Tibial artery (tissue), 4 donors: ENCODE results near the gene ADM5.
A peak's percentile ranks its signal among the peaks of the same experiment; 100 is the strongest.

Source experiments
- DNase-seq, 2 donors: peaks; one replicate each; pipeline ENCODE4 v3.0.0-alpha.2; 2019
- H3K27ac ChIP-seq, 2 donors: fragments of 200-600 bp; sonication (generic) in 1 of 2; 1 replicate in 1 of 2; 2 replicates in 1 of 2; pipeline ENCODE4 v1.5.1; 2018 to 2019; ENCODE audit warnings: mild to moderate bottlenecking in 1 of 2
- H3K27me3 ChIP-seq, 2 donors: fragments of 200-600 bp; sonication (generic) in 1 of 2; one replicate each; pipeline versions ENCODE4 v1.5.1 to v1.6.0; 2016 to 2019
- H3K36me3 ChIP-seq, 3 donors: fragments of 200-600 bp; sonication (generic) in 2 of 3; one replicate each; pipeline ENCODE4 v1.5.1; 2016 to 2019; ENCODE audit warnings: mild to moderate bottlenecking in 2 of 3
- H3K4me1 ChIP-seq, 4 donors: fragments of 200-600 bp; sonication (generic) in 2 of 4; 1 replicate in 3 of 4; 2 replicates in 1 of 4; pipeline ENCODE4 v1.5.1; 2016 to 2019
- H3K4me3 ChIP-seq, 2 donors: fragments of 200-600 bp; sonication (generic) in 1 of 2; 1 replicate in 1 of 2; 2 replicates in 1 of 2; pipeline ENCODE4 v1.5.1; 2018 to 2019; ENCODE audit warnings: mild to moderate bottlenecking in 2 of 2
- H3K9me3 ChIP-seq, 3 donors: fragments of 200-600 bp; sonication (generic) in 1 of 3; one replicate each; pipeline ENCODE4 v1.5.1; 2016 to 2019
- intact Hi-C: fragments of 100-400 bp; cut with DNase I; formaldehyde crosslinking; loops from one replicate; pipeline ENCODE4 v1.15.0; 2023; ENCODE audit warnings: low total_unique reads
- TF ChIP-seq, protein P1 (sequence below), 2 experiments: fragments of 200-600 bp in 1 of 2; fragments of 450-650 bp in 1 of 2; IDR thresholded peaks; one replicate each; pipeline ENCODE4 v1.5.1; 2017 to 2019; ENCODE audit warnings: antibody characterized with exemption in 2 of 2, mild to moderate bottlenecking in 1 of 2, moderate library complexity in 1 of 2

Gene ADM5

DNA sequence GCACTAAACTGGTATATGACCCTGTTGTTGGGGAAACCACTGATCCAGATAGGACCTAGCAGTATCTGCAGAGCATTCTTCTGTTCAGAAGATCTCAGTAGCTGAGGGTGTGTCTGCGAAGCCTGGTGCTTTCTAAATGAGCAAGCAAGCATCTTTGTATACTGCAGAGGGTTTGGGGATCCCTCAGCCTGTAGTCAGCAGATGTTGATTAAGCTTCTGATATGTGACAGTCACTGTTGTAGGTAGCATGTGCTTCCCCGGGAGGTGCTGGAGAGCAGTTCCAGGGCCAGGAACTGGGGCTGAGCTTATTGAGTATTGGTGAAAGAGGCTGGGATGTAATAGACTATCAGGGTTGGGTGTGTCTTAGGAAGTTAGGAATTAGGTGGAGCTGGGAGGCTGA, 45.9 kb upstream of the ADM5 start:
- H3K36me3 ChIP-seq = peaks cover 16 to 38% (median 22%) of the 10 kb centered on the region in 3 donors
- H3K9me3 ChIP-seq = no peaks in the 10 kb centered on the region
- H3K27me3 ChIP-seq = no peaks in the 10 kb centered on the region
- H3K4me1 ChIP-seq = peaks cover 5 to 40% (median 29%) of the 10 kb centered on the region in 4 donors
- no peak for DNase-seq
- no peak overlapping the region for H3K4me3 ChIP-seq
- TF ChIP-seq, protein P1, sequence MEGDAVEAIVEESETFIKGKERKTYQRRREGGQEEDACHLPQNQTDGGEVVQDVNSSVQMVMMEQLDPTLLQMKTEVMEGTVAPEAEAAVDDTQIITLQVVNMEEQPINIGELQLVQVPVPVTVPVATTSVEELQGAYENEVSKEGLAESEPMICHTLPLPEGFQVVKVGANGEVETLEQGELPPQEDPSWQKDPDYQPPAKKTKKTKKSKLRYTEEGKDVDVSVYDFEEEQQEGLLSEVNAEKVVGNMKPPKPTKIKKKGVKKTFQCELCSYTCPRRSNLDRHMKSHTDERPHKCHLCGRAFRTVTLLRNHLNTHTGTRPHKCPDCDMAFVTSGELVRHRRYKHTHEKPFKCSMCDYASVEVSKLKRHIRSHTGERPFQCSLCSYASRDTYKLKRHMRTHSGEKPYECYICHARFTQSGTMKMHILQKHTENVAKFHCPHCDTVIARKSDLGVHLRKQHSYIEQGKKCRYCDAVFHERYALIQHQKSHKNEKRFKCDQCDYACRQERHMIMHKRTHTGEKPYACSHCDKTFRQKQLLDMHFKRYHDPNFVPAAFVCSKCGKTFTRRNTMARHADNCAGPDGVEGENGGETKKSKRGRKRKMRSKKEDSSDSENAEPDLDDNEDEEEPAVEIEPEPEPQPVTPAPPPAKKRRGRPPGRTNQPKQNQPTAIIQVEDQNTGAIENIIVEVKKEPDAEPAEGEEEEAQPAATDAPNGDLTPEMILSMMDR (IDR thresholded peaks at IDR 0.05) = no peak
- H3K27ac ChIP-seq = peak overlapping the region in 1 of 2 donors; percentile 95
- intact Hi-C loops = no loop called here

DNA sequence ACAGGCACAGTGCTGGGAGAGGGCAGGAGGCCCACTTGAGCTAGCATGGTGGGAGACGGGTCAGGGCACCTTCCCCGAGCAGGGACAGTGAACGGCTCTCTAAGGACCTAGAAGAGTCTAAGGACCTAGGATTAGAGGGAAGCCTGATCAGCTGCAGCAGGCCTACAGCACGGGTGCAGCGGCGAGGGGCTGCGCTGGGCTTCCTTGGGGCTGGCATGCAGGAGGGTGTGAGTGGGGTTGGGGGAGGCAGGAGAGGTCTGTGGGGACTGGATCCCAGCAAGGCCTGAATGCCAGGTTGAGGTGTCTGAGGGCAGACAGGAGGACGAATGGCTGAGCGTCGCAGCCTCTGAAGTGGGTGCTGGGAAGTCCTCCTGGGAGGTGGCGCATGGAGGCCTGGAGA, 43.8 kb upstream of the ADM5 start:
- intact Hi-C loops = no loop called here
- Histone ChIP-seq H3K4me1 (peaks cover 5 to 34% (median 25%) of the 10 kb centered on the region in 4 donors), H3K27ac (no peak overlapping the region), H3K36me3 (peaks cover 28 to 59% (median 38%) of the 10 kb centered on the region in 3 donors), H3K4me3 (no peak overlapping the region), H3K9me3 (no peaks in the 10 kb centered on the region), H3K27me3 (no peaks in the 10 kb centered on the region)
- TF ChIP-seq, protein P1 (IDR thresholded peaks at IDR 0.05) = no peak
- DNase-seq = no peak

DNA sequence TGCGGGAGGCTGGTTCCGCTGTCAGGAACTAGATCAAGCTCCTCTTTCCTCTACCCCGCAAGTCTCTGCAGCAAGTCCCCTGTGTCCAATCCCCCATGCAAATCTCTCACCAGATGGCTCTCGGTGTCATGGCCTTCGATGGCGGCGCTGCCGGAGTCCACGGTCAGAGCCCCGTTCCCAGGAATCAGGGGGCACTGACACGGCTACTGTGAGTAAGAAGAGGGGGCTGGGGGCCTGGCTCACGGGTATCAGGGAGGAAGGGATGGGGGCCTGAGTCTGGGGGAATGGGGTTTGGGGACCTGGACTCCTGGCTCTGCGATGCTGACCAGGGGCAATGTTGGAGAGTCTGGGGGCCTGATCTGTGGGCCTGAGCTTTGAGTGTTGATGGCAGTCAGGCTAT, 43.4 kb upstream of the ADM5 start:
- Histone ChIP-seq H3K36me3 (peaks cover 29 to 63% (median 42%) of the 10 kb centered on the region in 3 donors), H3K27me3 (no peaks in the 10 kb centered on the region), H3K4me3 (no peak overlapping the region), H3K27ac (no peak overlapping the region), H3K9me3 (no peaks in the 10 kb centered on the region), H3K4me1 (peaks cover 5 to 33% (median 25%) of the 10 kb centered on the region in 4 donors)
- intact Hi-C loops = no loop called here
- DNase-seq = no peak
- TF ChIP-seq, protein P1 (IDR thresholded peaks at IDR 0.05) = no peak

DNA sequence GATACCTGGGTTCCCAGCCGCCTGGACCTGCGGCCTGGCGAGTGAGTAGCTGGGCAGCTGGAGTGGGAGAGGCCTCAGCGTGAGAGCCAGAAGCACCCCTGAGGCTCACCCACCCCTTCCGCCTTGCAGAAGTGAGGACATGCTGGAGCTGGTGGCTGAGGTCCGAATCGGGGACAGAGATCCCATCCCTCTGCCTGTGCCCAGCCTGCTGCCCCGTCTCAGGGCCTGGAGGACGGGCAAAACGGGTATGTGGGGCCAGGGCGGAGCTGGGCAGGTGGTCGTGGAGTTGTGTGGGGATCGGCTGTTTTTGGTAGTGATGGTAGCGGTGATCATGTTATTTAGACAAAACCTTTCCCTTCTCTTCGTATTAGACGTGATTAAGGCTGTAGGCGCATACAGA, 42.8 kb upstream of the ADM5 start:
- Histone ChIP-seq H3K9me3 (no peaks in the 10 kb centered on the region), H3K4me3 (no peak overlapping the region), H3K27me3 (no peaks in the 10 kb centered on the region), H3K4me1 (peaks cover 5 to 28% (median 22%) of the 10 kb centered on the region in 4 donors), H3K36me3 (peaks cover 34 to 69% (median 48%) of the 10 kb centered on the region in 3 donors), H3K27ac (no peak overlapping the region)
- intact Hi-C loops = no loop called here
- TF ChIP-seq, protein P1 (IDR thresholded peaks at IDR 0.05) = no peak
- no peak for DNase-seq

DNA sequence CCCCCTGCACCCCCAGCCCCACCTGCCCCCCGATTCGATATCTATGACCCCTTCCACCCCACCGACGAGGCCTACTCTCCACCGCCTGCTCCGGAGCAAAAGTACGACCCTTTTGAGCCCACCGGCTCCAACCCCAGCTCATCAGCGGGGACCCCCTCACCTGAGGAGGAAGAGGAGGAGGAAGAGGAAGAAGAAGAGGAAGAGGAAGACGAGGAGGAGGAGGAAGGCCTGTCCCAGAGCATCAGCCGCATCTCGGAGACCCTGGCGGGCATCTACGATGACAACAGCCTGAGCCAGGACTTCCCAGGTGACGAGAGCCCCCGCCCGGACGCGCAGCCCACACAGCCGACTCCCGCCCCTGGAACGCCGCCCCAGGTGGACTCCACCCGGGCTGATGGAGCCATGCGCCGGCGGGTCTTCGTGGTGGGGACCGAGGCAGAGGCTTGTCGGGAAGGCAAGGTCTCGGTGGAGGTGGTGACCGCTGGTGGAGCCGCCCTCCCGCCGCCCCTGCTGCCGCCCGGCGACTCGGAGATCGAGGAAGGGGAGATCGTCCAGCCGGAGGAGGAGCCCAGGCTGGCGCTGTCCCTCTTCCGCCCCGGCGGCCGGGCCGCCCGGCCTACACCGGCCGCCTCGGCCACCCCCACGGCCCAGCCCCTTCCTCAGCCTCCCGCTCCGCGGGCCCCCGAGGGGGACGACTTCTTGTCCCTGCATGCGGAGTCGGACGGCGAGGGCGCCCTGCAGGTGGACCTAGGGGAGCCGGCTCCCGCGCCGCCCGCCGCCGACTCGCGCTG, 38.2 kb upstream of the ADM5 start:
- no peaks in the 10 kb centered on the region for H3K9me3 ChIP-seq
- no peak overlapping the region for H3K27ac ChIP-seq
- no peak for DNase-seq
- TF ChIP-seq, protein P1 (IDR thresholded peaks at IDR 0.05) = no peak
- H3K27me3 ChIP-seq = no peaks in the 10 kb centered on the region
- intact Hi-C loops = no loop called here
- peaks cover 0 to 3% (median 0%) of the 10 kb centered on the region in 4 donors for H3K4me1 ChIP-seq
- no peak overlapping the region for H3K4me3 ChIP-seq
- H3K36me3 ChIP-seq = peaks cover 66 to 100% (median 80%) of the 10 kb centered on the region in 3 donors
